Fibroblast of skin of right biceps (primary cell): ENCODE data around the gene ASRGL1.
"Not testable (repeated sequence)": the region's sequence is repeated elsewhere in the genome, so short reads cannot be mapped to it uniquely, and the experiment has no call there.

Experiments used
- DNase-seq: peaks from one replicate; pipeline ENCODE4 v3.0.0-alpha.2; 2013

ASRGL1 gene

GRCh38 chr11:62337303-62338181, at the start of gene ASRGL1:
Gene ASRGL1, plus strand, starts transcription at chr11:62337448. Its CDS starts 530 bp downstream, at chr11:62337978.
- peak; percentile 54 for DNase-seq

GRCh38 chr11:62295504-62295903, 41.7 kb upstream of the ASRGL1 start:
- peak; percentile 17 for DNase-seq

DNA sequence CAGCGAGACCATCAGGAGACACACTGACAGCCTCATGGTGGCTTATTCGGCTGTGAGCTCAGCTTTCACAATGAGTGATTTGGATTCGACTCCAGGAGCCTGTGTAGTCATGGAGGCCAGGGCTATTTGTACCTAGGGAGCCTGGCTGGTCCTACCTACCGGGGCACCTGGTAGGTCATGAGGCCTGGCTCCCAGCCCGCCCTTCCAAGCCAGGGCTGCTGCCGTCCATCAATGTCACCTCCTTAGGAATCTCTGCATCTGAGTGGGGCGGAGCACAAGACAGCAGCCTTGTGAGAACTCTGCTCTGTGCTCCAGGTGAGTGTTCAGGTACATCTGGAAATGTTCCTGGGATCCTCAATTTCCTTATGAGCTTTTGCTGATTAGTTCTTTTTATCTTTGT, 38.3 kb upstream of the ASRGL1 start, which contains the start of gene SCGB1D4:
Gene SCGB1D4 (minus strand): TSS at position 101 of the 400 bp plus-strand sequence. CDS start 65 bp downstream, at position 36.
- no peak for DNase-seq

- DNase-seq = no peak
Measured at GRCh38 chr11:62306227-62306626, 31.0 kb upstream of the ASRGL1 start.

DNA sequence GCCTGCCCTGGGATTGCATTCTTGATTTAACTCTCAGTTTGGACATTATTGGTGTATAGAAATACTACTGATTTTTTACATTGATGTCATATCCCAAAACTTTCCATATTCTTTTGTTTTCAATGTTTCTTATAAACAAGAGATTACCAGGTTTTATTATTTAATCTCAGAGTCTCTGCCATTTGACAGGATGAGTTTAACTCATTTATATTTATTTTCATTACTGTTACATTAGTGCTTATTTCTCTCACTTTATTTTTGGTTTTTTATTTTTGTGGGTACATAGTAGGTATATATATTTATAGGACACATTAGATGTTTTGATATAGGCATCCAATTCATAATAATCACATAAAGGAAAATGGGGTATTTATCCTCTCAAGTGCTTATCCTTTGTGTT, 29.3 kb upstream of the ASRGL1 start:
- no peak for DNase-seq

GRCh38 chr11:62309991-62310390, 27.3 kb upstream of the ASRGL1 start:
- no peak for DNase-seq

DNA sequence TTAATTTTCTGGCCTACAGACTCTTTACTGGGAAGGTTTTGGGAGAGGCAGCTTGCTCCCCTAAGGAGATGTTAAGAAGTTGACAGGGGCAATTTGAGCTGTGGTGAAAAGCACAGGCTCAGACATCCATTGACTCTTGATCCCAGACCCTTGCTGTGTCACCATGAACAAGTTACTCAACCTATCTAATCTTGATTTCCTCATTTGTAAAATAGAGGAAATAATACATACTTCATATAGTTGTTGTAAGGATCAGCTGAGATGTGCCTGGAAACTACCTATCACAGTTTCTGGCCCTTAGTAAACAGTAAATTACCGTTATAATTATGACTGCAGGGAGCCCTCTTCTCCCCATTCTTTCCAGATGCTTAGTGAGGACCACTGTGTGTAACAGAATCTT, 21.8 kb upstream of the ASRGL1 start:
- no peak for DNase-seq

- DNase-seq = no peak
Measured at GRCh38 chr11:62322524-62322923, 14.7 kb upstream of the ASRGL1 start.

DNA sequence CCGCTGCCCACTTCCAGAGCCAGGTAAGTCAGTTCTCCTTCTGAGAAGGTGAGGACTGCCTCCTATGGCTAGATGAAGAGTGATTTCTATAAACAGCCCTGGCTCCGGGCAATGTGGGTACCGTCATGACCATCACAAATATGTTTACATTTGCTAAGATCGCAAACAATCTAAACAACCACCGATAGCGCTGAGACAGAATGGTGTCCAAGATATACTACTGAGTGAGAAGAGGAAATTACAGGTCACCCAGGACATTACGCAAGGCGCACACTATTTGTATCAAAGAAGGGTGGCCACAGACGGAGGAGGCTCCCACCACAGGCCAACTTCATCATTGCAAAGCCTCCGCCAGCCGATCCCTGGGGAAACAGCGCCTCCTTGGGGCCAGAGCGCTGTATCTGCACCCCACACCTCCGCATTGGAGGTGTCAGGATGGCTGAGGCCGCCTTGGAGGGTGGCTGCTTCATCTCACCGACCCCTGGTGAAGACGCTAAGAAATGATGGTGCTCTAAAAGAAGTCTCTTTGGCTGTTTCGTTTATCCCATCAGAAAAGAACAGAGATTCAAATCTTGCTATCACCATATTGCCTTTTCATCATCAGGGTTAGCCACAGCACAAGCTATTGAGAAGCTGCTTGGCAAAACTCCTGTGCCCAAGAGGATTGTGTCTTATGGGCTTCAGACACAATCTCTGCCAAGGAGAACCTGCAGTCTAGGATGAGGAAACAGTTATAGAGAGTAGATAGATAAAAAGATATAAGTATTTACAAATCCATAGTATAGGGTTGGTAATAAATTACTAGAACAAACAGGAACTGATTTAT, 12.3 kb upstream of the ASRGL1 start:
- peak; percentile 19 for DNase-seq

GRCh38 chr11:62325781-62326180, 11.5 kb upstream of the ASRGL1 start:
- DNase-seq = not testable (repeated sequence)

GRCh38 chr11:62326719-62327118, 10.5 kb upstream of the ASRGL1 start:
- DNase-seq = not testable (repeated sequence)

- DNase-seq = not testable (repeated sequence)
Measured at GRCh38 chr11:62327541-62327940, 9.7 kb upstream of the ASRGL1 start.

GRCh38 chr11:62331264-62331663, 6.0 kb upstream of the ASRGL1 start:
- DNase-seq = not testable (repeated sequence)

- DNase-seq = no peak
Measured at GRCh38 chr11:62333768-62334167, 3.5 kb upstream of the ASRGL1 start.

GRCh38 chr11:62336949-62337302, 322 bp upstream of the ASRGL1 start:
- DNase-seq = not testable (repeated sequence)

DNA sequence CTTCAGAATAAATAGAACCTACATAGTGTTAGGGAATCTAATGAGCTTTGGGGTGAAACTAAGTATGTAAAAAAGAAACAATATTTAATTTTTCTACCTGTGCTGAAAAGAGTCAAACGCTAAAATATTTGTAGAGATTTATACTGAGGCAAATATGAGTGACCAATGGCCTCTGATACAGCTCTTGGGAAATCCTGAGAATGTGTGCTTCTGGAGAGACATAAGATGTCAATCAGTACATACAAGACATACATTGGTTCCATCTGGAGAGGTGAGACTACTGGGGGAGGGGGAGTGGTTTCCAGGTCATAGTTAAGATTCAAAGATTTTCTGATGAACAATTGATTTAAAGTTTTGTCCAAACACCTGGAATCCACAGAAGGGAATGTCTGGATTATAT, 970 bp downstream of the ASRGL1 start:
- DNase-seq = no peak

DNA sequence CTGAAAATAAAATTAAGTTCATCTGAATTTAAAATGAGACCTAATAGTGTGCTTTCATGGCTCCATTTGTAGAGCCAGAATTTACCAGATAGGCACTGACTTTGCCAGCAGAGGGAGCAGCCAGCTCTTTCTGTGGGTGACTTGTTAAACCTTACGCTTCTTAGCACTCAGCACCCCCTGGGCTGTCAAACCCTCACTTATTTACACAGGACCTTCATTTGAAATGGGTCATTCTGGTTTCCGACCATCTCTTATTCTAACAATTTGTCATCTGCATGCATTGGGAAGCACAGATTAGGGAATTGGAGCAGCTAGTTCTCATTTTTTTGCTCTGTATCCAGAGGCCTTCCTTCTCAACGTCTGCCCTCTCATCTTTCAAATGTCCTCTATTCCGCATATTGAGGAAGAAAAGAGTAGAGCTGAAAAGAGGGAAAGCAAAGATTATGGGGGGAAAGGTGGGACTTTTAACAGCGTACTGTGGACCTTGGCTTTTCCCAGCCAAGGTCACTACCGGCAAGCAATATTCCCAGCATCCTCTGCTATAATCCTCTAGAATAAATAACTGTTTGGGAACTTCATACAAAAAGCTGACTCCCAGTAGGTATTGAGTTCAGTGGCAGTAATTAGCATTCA, 3.1 kb downstream of the ASRGL1 start:
- peak; percentile 37 for DNase-seq

- DNase-seq = no peak
Measured at GRCh38 chr11:62341588-62341987, 4.3 kb downstream of the ASRGL1 start.

DNA sequence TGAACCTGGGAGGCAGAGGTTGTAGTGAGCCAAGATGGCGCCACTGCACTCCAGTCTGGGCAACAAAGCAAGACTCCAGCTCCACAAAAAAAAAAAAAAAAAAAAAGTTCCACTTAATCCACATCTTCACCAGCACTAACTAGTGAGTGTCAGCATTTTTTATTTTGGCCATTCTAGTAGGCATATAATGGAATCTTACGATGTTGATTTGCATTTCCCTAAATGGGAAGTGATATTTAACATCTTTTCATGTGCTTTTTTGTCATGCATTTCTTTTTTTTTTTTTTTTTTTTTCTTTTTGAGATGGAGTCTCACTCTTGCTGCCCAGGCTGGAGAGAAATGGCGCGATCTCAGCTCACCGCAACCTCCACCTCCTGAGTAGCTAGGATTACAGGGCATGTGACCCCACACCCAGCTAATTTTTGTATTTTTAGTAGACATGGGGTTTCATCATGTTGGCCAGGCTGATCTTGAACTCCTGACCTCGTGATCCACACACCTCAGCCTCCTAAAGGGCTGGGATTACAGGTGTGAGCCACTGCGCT, 6.5 kb downstream of the ASRGL1 start:
- not testable (repeated sequence) for DNase-seq

DNA sequence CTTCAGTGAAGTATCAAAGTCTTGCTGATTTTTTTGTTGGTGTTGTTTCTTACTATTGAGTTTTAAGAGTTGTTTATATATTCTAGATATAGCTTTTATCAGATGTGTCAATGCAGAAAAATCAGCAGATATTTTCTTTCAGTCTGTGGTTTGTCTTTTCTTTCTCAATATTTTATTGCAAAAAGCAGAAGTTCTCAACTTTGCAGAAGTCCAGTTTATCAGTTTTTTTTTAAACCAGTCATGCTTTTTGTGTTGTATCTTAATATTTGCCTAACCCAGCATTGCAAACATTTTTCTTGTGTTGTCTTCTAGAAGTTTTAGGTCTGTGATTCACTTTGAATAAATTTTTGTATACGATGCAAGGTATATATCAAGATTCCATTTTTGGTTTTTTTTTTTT, 7.0 kb downstream of the ASRGL1 start:
- DNase-seq = no peak

- DNase-seq = no peak
Measured at GRCh38 chr11:62345861-62346260, 8.6 kb downstream of the ASRGL1 start.

DNA sequence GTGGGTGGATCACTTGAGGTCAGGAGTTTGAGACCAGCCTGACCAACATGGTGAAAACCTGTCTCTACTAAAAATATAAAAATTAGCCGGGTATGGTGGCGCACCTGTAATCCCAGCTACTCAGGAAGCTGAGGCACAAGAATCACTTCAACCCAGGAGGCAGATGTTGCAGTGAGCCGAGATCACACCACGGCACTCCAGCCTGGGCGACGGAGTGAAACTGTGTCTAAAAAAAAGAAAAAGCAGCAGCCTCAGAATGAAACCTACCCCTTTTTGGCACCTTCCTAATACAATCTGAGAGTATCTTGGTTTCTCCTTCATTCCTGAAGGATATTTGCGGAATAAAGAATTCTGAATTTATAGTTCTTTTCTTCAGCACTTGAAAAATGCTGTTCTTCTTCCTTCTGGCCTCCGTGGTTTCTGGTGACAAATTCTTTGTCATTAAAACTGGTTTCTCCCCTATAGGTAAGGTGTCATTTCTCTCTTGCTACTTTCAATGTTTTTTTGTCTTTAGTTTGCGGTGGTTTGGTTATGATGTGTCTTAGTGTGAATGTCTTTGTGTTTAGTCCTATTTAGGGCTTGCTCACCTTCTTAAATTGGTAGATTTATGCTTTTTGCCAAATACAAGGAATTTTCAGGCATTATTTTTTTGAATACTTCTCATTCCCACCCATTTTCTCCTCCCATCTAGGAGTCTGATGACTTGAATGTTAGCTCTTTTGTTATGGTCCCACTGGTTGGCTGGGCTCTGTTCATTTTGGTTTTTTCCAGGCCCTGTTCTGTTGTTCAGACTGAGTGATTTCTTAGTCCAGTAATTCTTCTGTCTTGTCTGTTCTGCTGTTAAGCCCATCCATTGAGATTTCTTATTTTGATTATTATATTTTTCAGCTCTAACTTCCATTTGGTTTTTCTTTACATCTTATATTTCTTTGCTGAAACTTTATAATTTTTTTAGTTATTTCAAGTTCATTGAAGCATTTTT, 15.4 kb downstream of the ASRGL1 start:
- no peak for DNase-seq
